NT2/D1 (cell line): ENCODE measurements around the gene USP17L30.
"Not testable (repeated sequence)": the region's sequence is repeated elsewhere in the genome, so short reads cannot be mapped to it uniquely, and the experiment has no call there.

Experiments
- DNase-seq: peaks from one replicate; pipeline ENCODE4 v3.0.0-alpha.2; 2011; ENCODE audit warnings: low read depth, low spot score
- H3K27me3 ChIP-seq: 2 replicates; pipeline ENCODE4 v1.6.0; 2011; ENCODE audit warnings: mild to moderate bottlenecking; ENCODE audit not compliant: insufficient read length, insufficient read depth
- H3K36me3 ChIP-seq: 2 replicates; pipeline ENCODE4 v1.6.1; 2011; ENCODE audit warnings: mild to moderate bottlenecking, low read length, mixed read lengths; ENCODE audit not compliant: insufficient read depth, insufficient read length
- H3K4me1 ChIP-seq: 2 replicates; pipeline ENCODE4 v1.5.1; 2011; ENCODE audit not compliant: insufficient read depth, insufficient read length
- H3K4me3 ChIP-seq: 2 replicates; pipeline ENCODE4 v1.5.1; 2011; ENCODE audit warnings: low read depth; ENCODE audit not compliant: insufficient read length
- H3K9ac ChIP-seq: 2 replicates; pipeline ENCODE4 v1.6.0; 2011; ENCODE audit warnings: low read depth; ENCODE audit not compliant: insufficient read length
- H3K9me3 ChIP-seq: 2 replicates; pipeline ENCODE4 v1.5.1; 2011; ENCODE audit warnings: mild to moderate bottlenecking, low read length; ENCODE audit not compliant: insufficient read depth
- SUZ12 ChIP-seq: IDR thresholded peaks from 2 replicates; pipeline ENCODE4 v1.6.1; 2011; ENCODE audit not compliant: insufficient read length, insufficient read depth; ENCODE audit errors: extremely low read depth
- YY1 ChIP-seq: IDR thresholded peaks from 2 replicates; pipeline ENCODE4 v1.6.1; 2011; ENCODE audit not compliant: insufficient read length, insufficient read depth
- ZNF274 ChIP-seq: IDR thresholded peaks from 2 replicates; pipeline ENCODE4 v1.6.1; 2011; ENCODE audit warnings: mild to moderate bottlenecking, low read depth, low read length

USP17L30 gene

GRCh38 chr4:9384126-9384525 is 21.2 kb downstream of the USP17L30 start:
- Histone ChIP-seq H3K36me3 (no peaks in the 10 kb centered on the region), H3K4me1 (no peaks in the 10 kb centered on the region), H3K27me3 (no peaks in the 10 kb centered on the region), H3K9ac (no peak overlapping the region), H3K4me3 (no peak overlapping the region), H3K9me3 (no peaks in the 10 kb centered on the region)
- no peak for TF ChIP-seq SUZ12
- TF ChIP-seq YY1 = no peak
- no peak for TF ChIP-seq ZNF274
- no peak for DNase-seq

GRCh38 chr4:9389001-9389400 is 26.1 kb downstream of the USP17L30 start:
- not testable (repeated sequence) for H3K4me1 ChIP-seq, H3K27me3 ChIP-seq, H3K9ac ChIP-seq, DNase-seq, H3K4me3 ChIP-seq, H3K9me3 ChIP-seq, H3K36me3 ChIP-seq

GRCh38 chr4:9405774-9406173 is 42.8 kb downstream of the USP17L30 start:
- not testable (repeated sequence) for H3K4me1 ChIP-seq, H3K4me3 ChIP-seq, H3K27me3 ChIP-seq, H3K9ac ChIP-seq, H3K9me3 ChIP-seq, DNase-seq, H3K36me3 ChIP-seq

- not testable (repeated sequence) for H3K4me3 ChIP-seq, H3K4me1 ChIP-seq, H3K27me3 ChIP-seq, H3K9me3 ChIP-seq, H3K36me3 ChIP-seq, H3K9ac ChIP-seq, DNase-seq
These were observed 43.6 kb downstream of the USP17L30 start for GRCh38 chr4:9406491-9406890.

- no peak for DNase-seq
- TF ChIP-seq YY1 = no peak
- no peak for TF ChIP-seq SUZ12
- no peak for TF ChIP-seq ZNF274
- H3K9me3 ChIP-seq = peaks cover 9% of the 10 kb centered on the region; the same call in 1 of the 2 replicates
- H3K4me3 ChIP-seq = no peak overlapping the region
- no peaks in the 10 kb centered on the region for H3K4me1 ChIP-seq
- H3K9ac ChIP-seq = no peak overlapping the region
- H3K27me3 ChIP-seq = no peaks in the 10 kb centered on the region
- no peaks in the 10 kb centered on the region for H3K36me3 ChIP-seq
These were observed 46.9 kb downstream of the USP17L30 start for GRCh38 chr4:9409793-9410192.
